H1 (cell line): ENCODE measurements around the gene LRRC45. TPM values are rescaled to one million over a fixed set of nuclear protein-coding genes. Genes with fewer than 3 reads are reported as not detected.

ENCODE experiments used
- CREB1 ChIP-seq: IDR thresholded peaks from 2 replicates; pipeline ENCODE4 v1.6.1; 2012; ENCODE audit warnings: inconsistent platforms
- EZH2 ChIP-seq: fragments of 200-600 bp; sonication (generic); IDR thresholded peaks from 2 replicates; pipeline ENCODE4 v1.7.1; 2012; ENCODE audit warnings: low read depth, mild to moderate bottlenecking, moderate library complexity, low read length, inconsistent platforms; ENCODE audit not compliant: severe bottlenecking
- POU5F1 ChIP-seq: IDR thresholded peaks from 2 replicates; pipeline ENCODE4 v1.6.1; 2011; ENCODE audit warnings: low read depth, mild to moderate bottlenecking, low read length, moderate library complexity
- RAD21 ChIP-seq, 2 experiments: IDR thresholded peaks in 1 of 2; conservative IDR thresholded peaks in 1 of 2; 2 replicates each; pipeline ENCODE4 v1.6.1; 2011; ENCODE audit warnings: low read depth in 2 of 2, low read length in 2 of 2, improper control_type of control experiment in 1 of 2, inconsistent platforms in 1 of 2, mild to moderate bottlenecking in 1 of 2, moderate library complexity in 1 of 2
- SP4 ChIP-seq: IDR thresholded peaks from 2 replicates; pipeline ENCODE4 v1.6.1; 2012; ENCODE audit warnings: low read length, inconsistent platforms
- TAF1 ChIP-seq: IDR thresholded peaks from 2 replicates; pipeline ENCODE4 v1.6.1; 2011; ENCODE audit warnings: mild to moderate bottlenecking, low read depth, low read length
- polyA plus RNA-seq, 7 experiments: library from polyadenylated mRNA; depleted of rRNA in 3 of 7; stranded (reverse) in 5 of 7; unstranded in 2 of 7; fragments of >200 nt in 5 of 7; fragments of 200-250 nt in 2 of 7; gene quantifications; 1 replicate in 5 of 7; 2 replicates in 1 of 7; 4 replicates in 1 of 7; pipeline versions ENCODE4 v1.2.1 to v1.2.3, GENCODE V29; 2011 to 2013; ENCODE audit warnings: missing spikeins in 2 of 7, mixed read lengths in 2 of 7
- total RNA-seq: library from RNA; stranded (reverse); fragmentation: NEBNext Ultra II Directional; extraction: Animal tissue kit (Norgen Biotek cat#: 25700); gene quantifications from 2 replicates; pipeline ENCODE4 v1.2.1, GENCODE V29; 2021

Gene LRRC45
- total and polyA plus RNA-seq, 2 of the 8 experiments (the other 6 are each of a cell fraction or from before 2014, with no cell fraction given) = 11.5 to 29.0 TPM

- no peak for TF ChIP-seq SP4
- TF ChIP-seq TAF1 = no peak
- TF ChIP-seq POU5F1 = no peak
- TF ChIP-seq RAD21 (IDR thresholded peaks at IDR 0.05 in 1 of 2, conservative IDR thresholded peaks at IDR 0.05 in 1 of 2; ENCODE audit: low read depth in 2 of 2, low read length in 2 of 2) = no peak
- no peak for TF ChIP-seq CREB1
- TF ChIP-seq EZH2 = no peak
- TF ChIP-seq, all 59 proteins: peak for 0
Observed at GRCh38 chr17:82064433-82065192, 41.5 kb downstream of the LRRC45 start (continued).
